HL-60 (cell line): ENCODE measurements around the gene CHMP5.

Source experiments
- DNase-seq, 2 experiments: peaks; one replicate each; pipeline ENCODE4 v3.0.0-alpha.2; 2010 to 2020; ENCODE audit warnings: low read depth in 1 of 2, low spot score in 1 of 2
- H3K27ac ChIP-seq: fragments of 250-450 bp; sonication (Bioruptor Pico); replicated peaks from 2 replicates; pipeline ENCODE4 v1.5.1; 2020; ENCODE audit warnings: mild to moderate bottlenecking, moderate library complexity
- H3K27me3 ChIP-seq: fragments of 250-450 bp; sonication (Bioruptor Pico); 2 replicates; pipeline ENCODE4 v1.5.1; 2021; ENCODE audit warnings: mild to moderate bottlenecking, moderate library complexity; ENCODE audit not compliant: insufficient read depth, poor library complexity, severe bottlenecking
- H3K4me3 ChIP-seq: replicated peaks from 2 replicates; pipeline ENCODE4 v1.5.1; 2011; ENCODE audit warnings: mild to moderate bottlenecking, control low read depth, low read length; ENCODE audit not compliant: insufficient read depth
- CTCF ChIP-seq: IDR thresholded peaks from one replicate; pipeline ENCODE4 v1.5.1; 2011; ENCODE audit warnings: low read length, control low read depth, inconsistent platforms; ENCODE audit not compliant: insufficient read depth
- GABPA ChIP-seq: IDR thresholded peaks from 2 replicates; pipeline ENCODE4 v1.6.1; 2012; ENCODE audit warnings: low read depth
- POLR2AphosphoS5 ChIP-seq: IDR thresholded peaks from 2 replicates; pipeline ENCODE4 v1.6.1; 2012; ENCODE audit warnings: low read depth
- SPI1 ChIP-seq: IDR thresholded peaks from 2 replicates; pipeline ENCODE4 v1.6.1; 2012; ENCODE audit warnings: low read depth, mild to moderate bottlenecking, borderline replicate concordance
- TF ChIP-seq, protein P1 (sequence below): IDR thresholded peaks from 2 replicates; pipeline ENCODE4 v1.6.1; 2012; ENCODE audit warnings: low read depth; ENCODE audit not compliant: insufficient replicate concordance

Gene CHMP5

DNA sequence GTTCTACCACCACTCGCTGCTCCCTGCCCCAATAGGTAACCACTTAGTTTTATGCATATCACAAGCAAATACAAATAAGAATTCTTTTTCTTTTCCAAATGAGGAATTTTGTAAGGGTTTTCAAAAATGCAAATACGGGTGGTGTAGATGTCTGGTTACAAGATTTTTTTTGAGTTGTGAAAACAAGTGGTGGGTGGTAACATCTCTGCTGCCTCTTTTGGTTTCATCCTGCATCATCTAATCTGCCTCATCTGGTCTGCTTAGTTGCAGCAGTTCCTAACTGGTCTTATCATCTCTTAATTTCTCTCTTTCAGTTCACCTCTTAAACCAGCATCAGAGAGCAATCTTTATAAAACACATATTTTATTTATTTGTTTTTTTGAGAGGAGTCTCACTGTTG, 30.7 kb downstream of the CHMP5 start:
- no peak for DNase-seq

DNA sequence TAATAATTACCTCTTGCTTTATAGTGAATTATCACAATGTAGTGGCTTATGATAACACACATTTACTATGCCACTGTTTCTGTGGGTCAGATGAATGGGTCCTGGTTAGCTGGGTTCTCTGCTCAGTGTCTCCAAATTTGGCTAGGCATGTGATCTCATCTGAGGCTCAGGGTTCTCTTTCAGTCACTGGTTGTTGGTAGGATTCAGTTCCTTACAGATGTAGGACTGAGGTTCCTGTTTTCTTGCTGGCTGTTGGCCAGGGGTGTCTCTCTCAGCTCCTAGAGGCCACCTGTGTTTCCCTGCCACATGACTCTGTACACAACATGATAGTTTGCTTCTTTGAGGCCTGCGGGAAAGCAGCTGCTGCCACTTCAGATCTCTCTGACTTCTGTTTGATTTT, 32.6 kb downstream of the CHMP5 start:
- TF ChIP-seq CTCF = no peak
- TF ChIP-seq POLR2AphosphoS5 = peak; percentile 82
- TF ChIP-seq SPI1 = peak; percentile 93
- Histone ChIP-seq H3K27me3 (no peaks in the 10 kb centered on the region), H3K27ac (peak overlapping the region; percentile 30), H3K4me3 (no peak overlapping the region; the same call in 1 of the 2 replicates)
- peak; percentile 59 to 94 for DNase-seq

More for the DNA sequence above, 30.7 kb downstream of the CHMP5 start:
- no peak overlapping the region for H3K27ac ChIP-seq
- H3K4me3 ChIP-seq = no peak overlapping the region
- no peaks in the 10 kb centered on the region for H3K27me3 ChIP-seq
- TF ChIP-seq POLR2AphosphoS5 (no peak), SPI1 (no peak), CTCF (no peak), GABPA (no peak)
- TF ChIP-seq, protein P1, sequence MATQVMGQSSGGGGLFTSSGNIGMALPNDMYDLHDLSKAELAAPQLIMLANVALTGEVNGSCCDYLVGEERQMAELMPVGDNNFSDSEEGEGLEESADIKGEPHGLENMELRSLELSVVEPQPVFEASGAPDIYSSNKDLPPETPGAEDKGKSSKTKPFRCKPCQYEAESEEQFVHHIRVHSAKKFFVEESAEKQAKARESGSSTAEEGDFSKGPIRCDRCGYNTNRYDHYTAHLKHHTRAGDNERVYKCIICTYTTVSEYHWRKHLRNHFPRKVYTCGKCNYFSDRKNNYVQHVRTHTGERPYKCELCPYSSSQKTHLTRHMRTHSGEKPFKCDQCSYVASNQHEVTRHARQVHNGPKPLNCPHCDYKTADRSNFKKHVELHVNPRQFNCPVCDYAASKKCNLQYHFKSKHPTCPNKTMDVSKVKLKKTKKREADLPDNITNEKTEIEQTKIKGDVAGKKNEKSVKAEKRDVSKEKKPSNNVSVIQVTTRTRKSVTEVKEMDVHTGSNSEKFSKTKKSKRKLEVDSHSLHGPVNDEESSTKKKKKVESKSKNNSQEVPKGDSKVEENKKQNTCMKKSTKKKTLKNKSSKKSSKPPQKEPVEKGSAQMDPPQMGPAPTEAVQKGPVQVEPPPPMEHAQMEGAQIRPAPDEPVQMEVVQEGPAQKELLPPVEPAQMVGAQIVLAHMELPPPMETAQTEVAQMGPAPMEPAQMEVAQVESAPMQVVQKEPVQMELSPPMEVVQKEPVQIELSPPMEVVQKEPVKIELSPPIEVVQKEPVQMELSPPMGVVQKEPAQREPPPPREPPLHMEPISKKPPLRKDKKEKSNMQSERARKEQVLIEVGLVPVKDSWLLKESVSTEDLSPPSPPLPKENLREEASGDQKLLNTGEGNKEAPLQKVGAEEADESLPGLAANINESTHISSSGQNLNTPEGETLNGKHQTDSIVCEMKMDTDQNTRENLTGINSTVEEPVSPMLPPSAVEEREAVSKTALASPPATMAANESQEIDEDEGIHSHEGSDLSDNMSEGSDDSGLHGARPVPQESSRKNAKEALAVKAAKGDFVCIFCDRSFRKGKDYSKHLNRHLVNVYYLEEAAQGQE = no peak

DNA sequence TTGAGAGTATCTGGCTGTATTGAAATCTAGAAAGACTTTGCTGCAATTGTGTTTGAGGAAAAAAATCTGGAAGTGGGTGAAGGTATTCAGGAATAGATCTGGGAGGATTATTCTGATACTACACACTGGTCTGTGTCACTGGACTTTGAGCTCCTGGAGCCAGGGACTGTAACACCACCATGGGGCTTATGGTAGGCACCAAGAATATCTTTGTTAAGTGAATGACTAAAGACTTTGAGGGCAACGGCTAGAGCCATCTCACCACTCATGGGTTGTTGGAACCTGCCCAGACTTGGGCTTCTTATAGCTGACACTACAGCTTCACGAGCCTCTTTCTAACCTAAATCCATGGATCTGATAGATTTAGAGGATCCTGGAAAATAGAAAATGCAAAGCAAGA, 35.7 kb downstream of the CHMP5 start:
- Histone ChIP-seq H3K27ac (no peak overlapping the region), H3K27me3 (no peaks in the 10 kb centered on the region), H3K4me3 (no peak overlapping the region)
- no peak for TF ChIP-seq POLR2AphosphoS5
- no peak for TF ChIP-seq SPI1
- TF ChIP-seq, protein P1 = no peak
- TF ChIP-seq GABPA = no peak
- TF ChIP-seq CTCF = no peak
- DNase-seq = no peak

DNA sequence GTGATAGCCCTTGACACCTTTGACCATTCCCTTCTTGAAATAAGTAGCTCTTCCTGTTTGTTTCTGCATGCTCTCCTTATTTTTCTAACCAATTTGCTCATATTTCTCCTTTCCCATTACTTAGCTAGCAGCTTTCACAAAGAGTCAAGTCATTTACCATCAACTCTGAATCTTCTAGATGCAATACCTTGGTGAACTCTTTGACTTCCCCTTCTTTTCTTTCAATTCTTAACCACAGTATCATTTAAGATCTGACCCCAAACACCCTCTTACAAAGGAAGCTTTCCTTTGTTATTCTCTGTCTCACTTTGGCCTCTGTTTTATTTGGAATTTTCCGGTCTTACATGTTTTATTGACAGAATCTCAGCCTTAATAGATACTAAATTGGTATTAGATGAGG, 39.5 kb downstream of the CHMP5 start:
- Histone ChIP-seq H3K27ac (no peak overlapping the region), H3K4me3 (no peak overlapping the region), H3K27me3 (no peaks in the 10 kb centered on the region)
- TF ChIP-seq SPI1 (peak; percentile 24; the same call in 1 of the 2 replicates), GABPA (no peak), POLR2AphosphoS5 (no peak), CTCF (no peak)
- TF ChIP-seq, protein P1 = no peak
- DNase-seq = no peak
